Measurements from ENCODE around the gene HUS1B. TPM values are rescaled to one million over a fixed set of nuclear protein-coding genes. Genes with fewer than 3 reads are reported as not detected.

HUS1B gene
- total RNA-seq, 4 donors from 2014 or later: 2.3 to 4.8 (median 4.0) TPM

DNA sequence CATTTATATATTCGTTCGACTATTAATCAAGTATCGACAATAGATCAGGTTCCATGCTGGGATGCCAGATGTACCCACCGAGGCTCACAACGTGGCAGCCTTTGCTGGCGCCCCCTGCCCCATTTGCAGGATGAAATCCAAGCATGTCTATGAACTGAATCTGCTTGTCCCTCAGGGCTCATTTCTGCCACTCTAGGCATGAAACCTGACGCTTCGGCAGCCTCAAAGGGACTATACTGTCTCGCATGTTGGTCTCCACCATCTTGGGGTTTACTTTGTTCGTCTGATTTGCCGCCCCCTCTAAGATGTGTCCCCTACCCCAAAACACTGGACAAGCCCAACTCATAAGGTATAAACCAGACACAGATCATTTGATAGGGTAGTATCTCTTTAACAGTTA, 36.7 kb downstream of the HUS1B start:
- no peak overlapping the region for H3K27ac ChIP-seq
- TF ChIP-seq POLR2A (IDR thresholded peaks at IDR 0.05): no peak
- TF ChIP-seq, protein P1, sequence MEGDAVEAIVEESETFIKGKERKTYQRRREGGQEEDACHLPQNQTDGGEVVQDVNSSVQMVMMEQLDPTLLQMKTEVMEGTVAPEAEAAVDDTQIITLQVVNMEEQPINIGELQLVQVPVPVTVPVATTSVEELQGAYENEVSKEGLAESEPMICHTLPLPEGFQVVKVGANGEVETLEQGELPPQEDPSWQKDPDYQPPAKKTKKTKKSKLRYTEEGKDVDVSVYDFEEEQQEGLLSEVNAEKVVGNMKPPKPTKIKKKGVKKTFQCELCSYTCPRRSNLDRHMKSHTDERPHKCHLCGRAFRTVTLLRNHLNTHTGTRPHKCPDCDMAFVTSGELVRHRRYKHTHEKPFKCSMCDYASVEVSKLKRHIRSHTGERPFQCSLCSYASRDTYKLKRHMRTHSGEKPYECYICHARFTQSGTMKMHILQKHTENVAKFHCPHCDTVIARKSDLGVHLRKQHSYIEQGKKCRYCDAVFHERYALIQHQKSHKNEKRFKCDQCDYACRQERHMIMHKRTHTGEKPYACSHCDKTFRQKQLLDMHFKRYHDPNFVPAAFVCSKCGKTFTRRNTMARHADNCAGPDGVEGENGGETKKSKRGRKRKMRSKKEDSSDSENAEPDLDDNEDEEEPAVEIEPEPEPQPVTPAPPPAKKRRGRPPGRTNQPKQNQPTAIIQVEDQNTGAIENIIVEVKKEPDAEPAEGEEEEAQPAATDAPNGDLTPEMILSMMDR (IDR thresholded peaks at IDR 0.05): no peak
- peaks cover 0 to 5% of the 10 kb centered on the region in 2 donors for H3K36me3 ChIP-seq
- no peaks in the 10 kb centered on the region for H3K4me1 ChIP-seq
- 96 to 97% methylated on average over 11 of the region's 11 CpGs for WGBS, 2 donors
- DNase-seq: no peak
- H3K9me3 ChIP-seq: no peaks in the 10 kb centered on the region
- no peak overlapping the region for H3K4me3 ChIP-seq (replicated peaks in 1 of 3)
- no peaks in the 10 kb centered on the region for H3K27me3 ChIP-seq
- intact Hi-C loops (cut with DNase I): no loop called here

DNA sequence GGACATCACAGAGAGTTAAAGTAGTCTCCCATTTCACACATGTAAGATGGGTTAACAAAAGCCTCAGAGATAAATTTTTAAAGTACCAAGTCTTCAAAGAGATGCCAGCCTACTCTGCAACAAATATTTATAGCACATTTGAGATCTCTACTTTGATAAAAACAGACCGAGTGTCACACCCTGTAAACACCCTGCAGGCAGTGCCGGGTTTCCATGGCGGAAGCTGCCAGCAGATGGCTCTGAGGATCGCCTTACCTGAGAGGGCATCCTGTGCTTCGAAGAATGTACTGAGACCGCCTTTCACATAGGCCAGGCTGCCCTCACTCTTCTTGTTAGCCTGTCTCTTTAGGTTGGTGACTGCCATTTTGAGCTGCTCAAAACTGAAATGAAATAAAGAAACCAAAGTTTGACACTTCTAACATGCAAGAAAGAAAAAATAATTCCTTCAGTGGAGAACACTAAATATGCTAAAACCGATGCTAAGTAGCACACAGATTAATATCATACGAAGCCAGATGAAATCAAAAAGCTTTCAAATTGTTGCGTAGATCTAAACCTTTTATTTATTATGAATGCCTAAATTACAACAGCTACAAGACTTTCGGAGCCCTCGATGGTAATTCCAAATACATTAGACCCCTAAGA, 39.3 kb downstream of the HUS1B start:
- no peak for TF ChIP-seq POLR2A (IDR thresholded peaks at IDR 0.05)
- TF ChIP-seq, protein P1 (IDR thresholded peaks at IDR 0.05): no peak
- Histone ChIP-seq H3K36me3 (peaks cover 0 to 5% of the 10 kb centered on the region in 2 donors), H3K4me1 (no peaks in the 10 kb centered on the region), H3K27me3 (no peaks in the 10 kb centered on the region), H3K4me3 (replicated peaks in 1 of 3) (no peak overlapping the region), H3K27ac (no peak overlapping the region), H3K9me3 (no peaks in the 10 kb centered on the region)
- DNase-seq: no peak
- WGBS, 2 donors: 93 to 94% methylated on average over 11 of the region's 11 CpGs
- intact Hi-C loops (cut with DNase I): no loop called here

DNA sequence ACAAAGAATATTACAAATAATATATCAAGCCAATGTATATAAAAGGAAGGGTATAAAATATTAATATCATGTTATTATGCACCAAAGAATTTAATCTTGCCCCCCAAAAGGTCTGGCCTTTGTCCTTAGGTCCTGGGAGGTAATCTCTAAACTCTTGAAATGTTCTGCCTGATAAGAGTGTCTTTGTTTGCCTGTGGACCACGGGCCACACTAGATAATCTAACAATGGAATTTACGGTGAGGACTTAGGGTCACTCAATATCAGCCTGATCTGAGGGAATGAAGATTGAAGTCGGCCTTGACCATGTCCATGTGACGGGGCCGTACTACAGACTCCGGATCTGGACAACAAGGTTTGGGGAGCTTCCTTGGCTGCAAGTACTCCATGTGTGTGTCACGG, 42.9 kb downstream of the HUS1B start:
- Histone ChIP-seq H3K4me3 (replicated peaks in 1 of 3) (no peak overlapping the region), H3K27ac (no peak overlapping the region), H3K9me3 (no peaks in the 10 kb centered on the region), H3K36me3 (peaks cover 0 to 5% of the 10 kb centered on the region in 2 donors), H3K27me3 (no peaks in the 10 kb centered on the region), H3K4me1 (no peaks in the 10 kb centered on the region)
- intact Hi-C loops (cut with DNase I): no loop called here
- 89 to 91% methylated on average over 7 of the region's 7 CpGs for WGBS, 2 donors
- no peak for DNase-seq
- TF ChIP-seq, protein P1 (IDR thresholded peaks at IDR 0.05): no peak
- TF ChIP-seq POLR2A (IDR thresholded peaks at IDR 0.05): no peak

DNA sequence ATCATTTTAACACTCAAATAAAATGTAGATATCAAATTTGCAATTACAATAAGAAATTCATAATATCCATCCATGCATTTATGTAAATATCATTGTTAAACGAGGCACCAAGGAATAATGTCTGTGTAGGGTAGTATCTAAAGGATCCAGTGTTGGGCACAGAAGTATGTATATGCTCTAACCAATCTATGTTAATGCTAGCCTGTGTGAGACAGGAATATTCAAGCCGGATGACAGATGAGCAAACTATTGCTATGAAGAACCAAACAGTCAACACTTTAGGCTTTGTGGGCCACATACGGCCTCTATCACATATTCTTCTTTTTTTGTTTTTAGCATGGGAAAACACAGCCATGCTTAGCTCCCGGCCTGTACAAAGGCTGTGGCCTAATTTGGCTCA, 45.0 kb downstream of the HUS1B start:
- H3K9me3 ChIP-seq: no peaks in the 10 kb centered on the region
- no peaks in the 10 kb centered on the region for H3K27me3 ChIP-seq
- no peak for DNase-seq
- no peak for TF ChIP-seq POLR2A (IDR thresholded peaks at IDR 0.05)
- TF ChIP-seq, protein P1 (IDR thresholded peaks at IDR 0.05): no peak
- H3K4me1 ChIP-seq: no peaks in the 10 kb centered on the region
- no peak overlapping the region for H3K27ac ChIP-seq
- H3K4me3 ChIP-seq (replicated peaks in 1 of 3): no peak overlapping the region
- H3K36me3 ChIP-seq: no peaks in the 10 kb centered on the region
- intact Hi-C loops (cut with DNase I): no loop called here
- 66 to 68% methylated on average over 4 of the region's 4 CpGs for WGBS, 2 donors

DNA sequence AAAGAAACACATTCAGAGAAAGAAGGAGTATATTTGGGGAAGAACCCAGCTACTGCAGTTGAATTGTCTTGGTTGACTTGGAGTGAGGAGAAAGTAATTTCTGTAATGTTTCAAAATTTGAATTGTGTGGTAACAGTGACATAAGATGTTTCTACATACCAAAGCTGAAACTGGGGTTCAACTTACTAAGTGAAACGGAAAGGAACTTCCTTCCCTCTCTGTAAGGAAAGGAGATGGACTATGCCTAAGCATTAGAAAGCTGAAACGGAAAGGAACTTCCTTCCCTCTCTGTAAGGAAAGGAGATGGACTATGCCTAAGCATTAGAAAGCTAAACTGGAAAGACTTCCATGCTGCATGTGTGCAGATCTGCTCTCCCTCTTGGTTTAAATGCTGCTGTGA, 46.0 kb downstream of the HUS1B start:
- no peak for DNase-seq
- H3K4me3 ChIP-seq (replicated peaks in 1 of 3): no peak overlapping the region
- H3K9me3 ChIP-seq: no peaks in the 10 kb centered on the region
- WGBS, 2 donors: 80 to 86% methylated on average over 2 of the region's 2 CpGs
- no peaks in the 10 kb centered on the region for H3K36me3 ChIP-seq
- H3K4me1 ChIP-seq: no peaks in the 10 kb centered on the region
- no peaks in the 10 kb centered on the region for H3K27me3 ChIP-seq
- no peak overlapping the region for H3K27ac ChIP-seq
- intact Hi-C loops (cut with DNase I): no loop called here
- TF ChIP-seq, protein P1 (IDR thresholded peaks at IDR 0.05): no peak
- TF ChIP-seq POLR2A (IDR thresholded peaks at IDR 0.05): no peak

All from thyroid gland (tissue), 4 donors.